Gastrocnemius medialis (tissue), 4 donors: ENCODE measurements around the gene TET1. TPM values are rescaled to one million over a fixed set of nuclear protein-coding genes. Genes with fewer than 3 reads are reported as not detected.

Source experiments
- ATAC-seq, 2 donors: fragments of 150-250 bp; one replicate each; pipeline ENCODE4 v1.9.1; 2016
- DNase-seq, 2 donors: peaks; one replicate each; pipeline ENCODE4 v3.0.0-alpha.2; 2019
- H3K27ac ChIP-seq, 4 donors: fragments of 200-600 bp; sonication (generic); 1 replicate in 1 of 4; 2 replicates in 3 of 4; pipeline ENCODE4 v1.5.1; 2016 to 2018; ENCODE audit warnings: mild to moderate bottlenecking in 2 of 4, moderate library complexity in 1 of 4
- H3K27me3 ChIP-seq, 3 donors: fragments of 200-600 bp; sonication (generic) in 2 of 3; 1 replicate in 1 of 3; 2 replicates in 2 of 3; pipeline versions ENCODE4 v1.5.1 to v1.6.0; 2016 to 2019; ENCODE audit warnings: mild to moderate bottlenecking in 1 of 3, moderate library complexity in 1 of 3
- H3K36me3 ChIP-seq, 2 donors: fragments of 200-600 bp; sonication (generic) in 1 of 2; one replicate each; pipeline ENCODE4 v1.5.1; 2017 to 2018
- H3K4me1 ChIP-seq, 2 donors: fragments of 200-600 bp; sonication (generic) in 1 of 2; one replicate each; pipeline ENCODE4 v1.5.1; 2016 to 2017; ENCODE audit warnings: mild to moderate bottlenecking in 2 of 2
- H3K4me3 ChIP-seq, 4 donors: fragments of 200-600 bp; sonication (generic) in 3 of 4; 1 replicate in 1 of 4; 2 replicates in 3 of 4; pipeline ENCODE4 v1.5.1; 2016 to 2019; ENCODE audit warnings: mild to moderate bottlenecking in 2 of 4
- H3K9me3 ChIP-seq, 3 donors: fragments of 200-600 bp; sonication (generic) in 2 of 3; 1 replicate in 1 of 3; 2 replicates in 2 of 3; pipeline ENCODE4 v1.5.1; 2016 to 2019
- CTCF ChIP-seq, 5 experiments: fragments of 450-650 bp in 3 of 5; fragments of 200-600 bp in 2 of 5; sonication (generic) in 2 of 5; IDR thresholded peaks in 4 of 5; conservative IDR thresholded peaks in 1 of 5; 1 replicate in 4 of 5; 2 replicates in 1 of 5; pipeline ENCODE4 v1.5.1; 2016 to 2019; ENCODE audit warnings: antibody characterized with exemption in 5 of 5, mild to moderate bottlenecking in 3 of 5, moderate library complexity in 3 of 5
- POLR2A ChIP-seq, 2 donors: fragments of 450-650 bp; IDR thresholded peaks; one replicate each; pipeline ENCODE4 v1.6.1; 2017; ENCODE audit warnings: antibody characterized with exemption in 2 of 2, mild to moderate bottlenecking in 2 of 2, moderate library complexity in 2 of 2
- in situ Hi-C, 4 donors: fragments of 200-750 bp; cut with MboI; loops; one replicate each; pipeline versions ENCODE4 v1.15.0 to v1.8.0; 2017; ENCODE audit warnings: low sequenced_read_pairs in 4 of 4
- intact Hi-C: fragments of 100-400 bp; cut with DNase I; formaldehyde crosslinking; loops from one replicate; pipeline ENCODE4 v1.15.1; 2023; ENCODE audit warnings: low total_unique reads
- total RNA-seq, 4 donors: library from RNA; depleted of rRNA; stranded (reverse); fragments of >200 nt; gene quantifications; one replicate each; pipeline versions ENCODE4 v1.1.0 to v1.2.3, GENCODE V29; 2016

TET1 gene
- total RNA-seq, 4 donors from 2014 or later, result 1.00 to 2.0 (median 1.4) TPM

- TF ChIP-seq CTCF (IDR thresholded peaks at IDR 0.05 in 4 of 5, conservative IDR thresholded peaks at IDR 0.05 in 1 of 5) (no peak), POLR2A (IDR thresholded peaks at IDR 0.05) (no peak)
- no peaks in the 10 kb centered on the region for H3K9me3 ChIP-seq
- DNase-seq (peak in 1 of 2 donors; percentile 49), ATAC-seq (peak; percentile 44 to 71)
- no peaks in the 10 kb centered on the region for H3K36me3 ChIP-seq
- in situ Hi-C loops, result no loop called here
- intact Hi-C loops, result no loop called here
- H3K27me3 ChIP-seq, result no peaks in the 10 kb centered on the region
- H3K27ac ChIP-seq, result peak overlapping the region; percentile 52 to 79 (median 72)
- peaks cover 17 to 33% of the 10 kb centered on the region in 2 donors for H3K4me1 ChIP-seq
- H3K4me3 ChIP-seq, result peak overlapping the region; percentile 52 to 65 (median 60)
Observed at GRCh38 chr10:68598978-68599770, 39.0 kb downstream of the TET1 start.

GRCh38 chr10:68599771-68600040 lies 39.6 kb downstream of the TET1 start:
- peaks cover 17 to 33% of the 10 kb centered on the region in 2 donors for H3K4me1 ChIP-seq
- no peak for DNase-seq
- intact Hi-C loops, result loop anchor here (10.0 kb wide), 1 partner anchor 45 kb away; no protein-coding TSS in a partner anchor
- no peaks in the 10 kb centered on the region for H3K27me3 ChIP-seq
- H3K36me3 ChIP-seq, result no peaks in the 10 kb centered on the region
- peak overlapping the region; percentile 52 to 79 (median 72) for H3K27ac ChIP-seq
- H3K4me3 ChIP-seq, result peak overlapping the region; percentile 52 to 65 (median 60)
- in situ Hi-C loops, result no loop called here
- TF ChIP-seq POLR2A (IDR thresholded peaks at IDR 0.05), result no peak
- no peak for TF ChIP-seq CTCF (IDR thresholded peaks at IDR 0.05 in 4 of 5, conservative IDR thresholded peaks at IDR 0.05 in 1 of 5)
- no peak for ATAC-seq
- no peaks in the 10 kb centered on the region for H3K9me3 ChIP-seq

DNA sequence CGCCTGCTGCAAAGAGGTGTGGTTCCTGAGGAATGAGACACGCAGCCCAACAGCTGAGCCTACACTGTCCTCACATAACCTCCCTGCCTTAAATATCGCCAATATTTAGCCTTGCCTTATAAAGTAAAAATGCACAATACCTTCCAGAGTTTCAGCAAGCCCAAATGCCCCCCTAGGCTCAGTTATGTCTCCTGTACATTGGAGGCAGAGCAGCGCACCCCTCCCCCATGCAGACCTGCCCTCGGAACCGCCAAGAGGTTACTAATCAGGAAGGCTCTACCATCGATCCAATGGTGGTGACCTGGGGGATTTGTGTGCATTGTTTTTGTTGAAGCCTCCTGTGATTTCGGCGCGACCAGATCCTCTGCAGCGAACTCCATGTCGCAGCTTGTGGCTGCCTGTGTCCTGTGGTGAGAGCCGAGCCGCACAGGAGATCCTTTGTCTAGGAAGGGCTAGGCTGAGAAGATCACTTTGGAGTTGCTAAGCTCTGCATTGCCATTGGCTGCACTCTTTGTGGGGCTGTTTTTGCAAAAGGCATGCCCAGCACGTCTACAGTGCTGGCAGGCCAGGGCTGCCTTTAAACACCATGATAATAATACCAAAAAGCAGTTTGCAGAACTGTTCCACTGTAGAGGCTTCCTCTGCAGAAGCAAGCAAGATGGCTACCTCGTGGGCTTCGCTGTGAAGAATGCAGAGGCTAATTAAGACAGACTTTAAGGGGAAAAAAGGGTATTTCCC lies 40.1 kb downstream of the TET1 start:
- Histone ChIP-seq H3K36me3 (no peaks in the 10 kb centered on the region), H3K27ac (peak overlapping the region; percentile 52 to 79 (median 72)), H3K4me1 (peaks cover 17 to 33% of the 10 kb centered on the region in 2 donors), H3K4me3 (peak overlapping the region; percentile 52 to 65 (median 60)), H3K27me3 (no peaks in the 10 kb centered on the region), H3K9me3 (no peaks in the 10 kb centered on the region)
- TF ChIP-seq CTCF (IDR thresholded peaks at IDR 0.05 in 4 of 5, conservative IDR thresholded peaks at IDR 0.05 in 1 of 5) (no peak), POLR2A (IDR thresholded peaks at IDR 0.05) (no peak)
- ATAC-seq (peak; percentile 73 to 83), DNase-seq (peak; percentile 24 to 43)
- in situ Hi-C loops (no loop called here), intact Hi-C loops (loop anchor here (10.0 kb wide), 1 partner anchor 45 kb away; no protein-coding TSS in a partner anchor)

GRCh38 chr10:68601501-68602265 lies 41.5 kb downstream of the TET1 start:
- Histone ChIP-seq H3K9me3 (no peaks in the 10 kb centered on the region), H3K27ac (peak overlapping the region in 1 of 4 donors; percentile 27), H3K27me3 (no peaks in the 10 kb centered on the region), H3K4me1 (peaks cover 17 to 33% of the 10 kb centered on the region in 2 donors), H3K4me3 (peak overlapping the region in 1 of 4 donors; percentile 58), H3K36me3 (no peaks in the 10 kb centered on the region)
- no peak for TF ChIP-seq CTCF (IDR thresholded peaks at IDR 0.05 in 4 of 5, conservative IDR thresholded peaks at IDR 0.05 in 1 of 5)
- no peak for TF ChIP-seq POLR2A (IDR thresholded peaks at IDR 0.05)
- in situ Hi-C loops, result no loop called here
- intact Hi-C loops, result loop anchor here (10.0 kb wide), 1 partner anchor 47 kb away; no protein-coding TSS in a partner anchor
- ATAC-seq, result no peak
- DNase-seq, result no peak
